HepG2 (cell line): ENCODE data around the gene RPTOR. TPM values are rescaled to one million over a fixed set of nuclear protein-coding genes. Genes with fewer than 3 reads are reported as not detected.

Experiments used
- ATAC-seq: fragments of 200-7000 bp; cut with Tn5 transposase; 3 replicates; pipeline ENCODE4 v1.9.1; 2020; ENCODE audit warnings: mild to moderate bottlenecking, moderate library complexity
- BruUV-seq: library from RNA; stranded (reverse); fragments of 400-500 nt; replicated peaks from 2 replicates; lab custom pipeline; 2021; lab: Mats Ljungman, UMichigan
- CTCF ChIA-PET: fragments of 300-600 bp; formaldehyde crosslinking; extraction: SDS; loops from one replicate; lab custom pipeline; 2021; ENCODE audit warnings: low total read pairs, inconsistent platforms, low intra/inter-chr PET ratio; lab: Yijun Ruan, JAX
- POLR2A ChIA-PET: fragments of 350-600 bp; sonication (Branson Sonifier 250); formaldehyde crosslinking; loops from one replicate; lab custom pipeline; 2020; ENCODE audit warnings: antibody characterized with exemption, inconsistent platforms; lab: Yijun Ruan, JAX
- DNase-seq: peaks from one replicate; pipeline ENCODE4 v3.0.0-alpha.2; 2015; ENCODE audit warnings: low spot score
- FAIRE-seq: peaks from 3 replicates; lab custom pipeline; 2011; peaks lifted over from hg19 to GRCh38; lab: Jason Lieb, UNC
- H2AFZ ChIP-seq: one replicate; pipeline ENCODE4 v1.6.1; 2011; ENCODE audit warnings: low read length, inconsistent platforms
- H3K27ac ChIP-seq: fragments of 300-600 bp; 3 replicates; pipeline ENCODE4 v1.8.0; 2011; ENCODE audit warnings: mixed run types, mild to moderate bottlenecking, mixed read lengths, low read length, inconsistent platforms; ENCODE audit not compliant: insufficient read depth; ENCODE audit errors: extremely low read length
- H3K27me3 ChIP-seq, 2 experiments: fragments of 200-600 bp in 1 of 2; 2 replicates in 1 of 2; 3 replicates in 1 of 2; pipeline versions ENCODE4 v1.6.0 to v1.8.0; 2011; ENCODE audit warnings: low read length in 2 of 2, mild to moderate bottlenecking in 2 of 2, moderate library complexity in 2 of 2, inconsistent platforms in 1 of 2; ENCODE audit not compliant: insufficient read depth in 2 of 2, control insufficient read depth in 1 of 2
- H3K36me3 ChIP-seq, 2 experiments: fragments of 200-600 bp in 1 of 2; replicated peaks in 1 of 2; 2 replicates in 1 of 2; 3 replicates in 1 of 2; pipeline versions ENCODE4 v1.5.1 to v1.8.0; 2011; ENCODE audit warnings: low read length in 2 of 2, inconsistent platforms in 1 of 2; ENCODE audit not compliant: insufficient read depth in 2 of 2, control insufficient read depth in 1 of 2
- H3K4me1 ChIP-seq: 2 replicates; pipeline ENCODE4 v1.5.1; 2012; ENCODE audit warnings: low read length, inconsistent platforms; ENCODE audit not compliant: insufficient read depth
- H3K4me2 ChIP-seq: 2 replicates; pipeline ENCODE4 v1.6.0; 2011; ENCODE audit warnings: low read depth, low read length, inconsistent platforms
- H3K4me3 ChIP-seq, 3 experiments: fragments of 200-600 bp in 1 of 3; sonication (generic), shearing (Covaris generic) in 1 of 3; replicated peaks in 1 of 3; 2 replicates each; pipeline ENCODE4 v1.5.1; 2011 to 2016; ENCODE audit warnings: low read length in 3 of 3, inconsistent platforms in 2 of 3, low read depth in 2 of 3, mild to moderate bottlenecking in 2 of 3, control low read depth in 1 of 3, mixed read lengths in 1 of 3; ENCODE audit not compliant: insufficient read depth in 1 of 3
- H3K79me2 ChIP-seq: one replicate; pipeline ENCODE4 v1.6.1; 2011; ENCODE audit warnings: low read length, inconsistent platforms; ENCODE audit not compliant: insufficient read depth
- H3K9ac ChIP-seq: 2 replicates; pipeline ENCODE4 v1.6.0; 2011; ENCODE audit warnings: mild to moderate bottlenecking, low read depth, low read length, inconsistent platforms; ENCODE audit not compliant: insufficient read depth
- H3K9me3 ChIP-seq: 2 replicates; pipeline ENCODE4 v1.5.1; 2012; ENCODE audit warnings: mild to moderate bottlenecking, low read length
- H4K20me1 ChIP-seq: 2 replicates; pipeline ENCODE4 v1.6.0; 2011; ENCODE audit warnings: inconsistent platforms, mild to moderate bottlenecking, low read length, moderate library complexity; ENCODE audit not compliant: insufficient read depth
- ATM ChIP-seq: fragments of 450-650 bp; IDR thresholded peaks from 2 replicates; pipeline ENCODE4 v1.7.1; 2017; ENCODE audit warnings: mild to moderate bottlenecking, borderline replicate concordance
- ELF1 ChIP-seq: sonication (generic); formaldehyde crosslinking; IDR thresholded peaks from 2 replicates; pipeline ENCODE4 v1.4.0; 2020; ENCODE audit warnings: missing genetic modification reagents
- HNRNPK ChIP-seq: fragments of 200-400 bp; formaldehyde crosslinking; IDR thresholded peaks from 2 replicates; pipeline ENCODE4 v1.6.1; 2018; ENCODE audit warnings: low read length, low read depth, moderate library complexity, mild to moderate bottlenecking; ENCODE audit not compliant: poor library complexity, severe bottlenecking
- MAX ChIP-seq: IDR thresholded peaks from 2 replicates; pipeline ENCODE4 v1.6.1; 2012; ENCODE audit warnings: inconsistent platforms
- MLLT10 ChIP-seq: sonication (generic); formaldehyde crosslinking; IDR thresholded peaks from 2 replicates; pipeline ENCODE4 v1.4.0; 2020; ENCODE audit warnings: missing genetic modification reagents
- MNT ChIP-seq: fragments of 450-650 bp; IDR thresholded peaks from 2 replicates; pipeline ENCODE4 v1.6.1; 2016
- PHF21A ChIP-seq: sonication (generic); formaldehyde crosslinking; IDR thresholded peaks from 2 replicates; pipeline ENCODE4 v1.5.0; 2020; ENCODE audit warnings: mild to moderate bottlenecking, missing genetic modification reagents
- RORA ChIP-seq: sonication (generic); formaldehyde crosslinking; IDR thresholded peaks from 2 replicates; pipeline ENCODE4 v1.5.0; 2020; ENCODE audit warnings: mild to moderate bottlenecking, missing genetic modification reagents, moderate library complexity
- STAG1 ChIP-seq: sonication (generic); formaldehyde crosslinking; IDR thresholded peaks from 2 replicates; pipeline ENCODE4 v1.4.0; 2020; ENCODE audit warnings: missing genetic modification reagents
- THYN1 ChIP-seq: sonication (generic); formaldehyde crosslinking; IDR thresholded peaks from 2 replicates; pipeline ENCODE4 v1.8.1; 2023; ENCODE audit warnings: low read depth, mild to moderate bottlenecking, moderate library complexity, missing genetic modification reagents, borderline replicate concordance
- XRCC5 ChIP-seq: fragments of 200-400 bp; formaldehyde crosslinking; optimal IDR thresholded peaks from 2 replicates; pipeline ENCODE3; 2017; ENCODE audit warnings: mild to moderate bottlenecking, low read length
- ZMAT3 ChIP-seq: sonication (generic); formaldehyde crosslinking; conservative IDR thresholded peaks from 2 replicates; pipeline ENCODE4 v1.7.0; 2021; ENCODE audit warnings: missing genetic modification reagents
- ZNF333 ChIP-seq: sonication (generic); formaldehyde crosslinking; IDR thresholded peaks from 2 replicates; pipeline ENCODE4 v1.4.0; 2020; ENCODE audit warnings: mild to moderate bottlenecking, missing genetic modification reagents, borderline replicate concordance
- ZNF546 ChIP-seq: sonication (generic); formaldehyde crosslinking; conservative IDR thresholded peaks from 2 replicates; pipeline ENCODE4 v1.8.1; 2023; ENCODE audit warnings: mild to moderate bottlenecking, missing genetic modification reagents
- ZNF75D ChIP-seq: sonication (generic); formaldehyde crosslinking; IDR thresholded peaks from 2 replicates; pipeline ENCODE4 v1.8.1; 2023; ENCODE audit warnings: missing genetic modification reagents, mild to moderate bottlenecking, borderline replicate concordance
- ZNF790 ChIP-seq: sonication (generic); formaldehyde crosslinking; IDR thresholded peaks from 2 replicates; pipeline ENCODE4 v1.8.0; 2022; ENCODE audit warnings: missing genetic modification reagents, mild to moderate bottlenecking, borderline replicate concordance
- WGBS: methylation state at CpG from one replicate; pipeline ENCODE4 v1.1.6; 2017; ENCODE audit warnings: low lambda C conversion rate; 5-methylcytosine and 5-hydroxymethylcytosine counted together
- in situ Hi-C: cut with HindIII; loops from 2 replicates; pipeline ENCODE4 v1.10.0; 2017; ENCODE audit warnings: low pct_unique_long_range_greater_than_20kb; ENCODE audit not compliant: extremely low pct_ligation_motif_present
- intact Hi-C: fragments of 100-400 bp; cut with micrococcal nuclease; formaldehyde crosslinking; loops from one replicate; pipeline ENCODE4 v1.10.0; 2022; ENCODE audit not compliant: unreplicated experiment
- polyA plus RNA-seq, 8 experiments: library from polyadenylated mRNA; depleted of rRNA in 3 of 8; stranded (reverse) in 7 of 8; unstranded in 1 of 8; fragments of >200 nt; fragmentation: Illumina TruSeq in 4 of 8; extraction: Trizol in 4 of 8; gene quantifications; 2 replicates each; pipeline versions ENCODE4 v1.2.1 to v1.2.3, GENCODE V29; 2011 to 2016; ENCODE audit warnings: low read depth in 4 of 8, missing spikeins in 1 of 8, mixed read lengths in 1 of 8; ENCODE audit not compliant: insufficient read depth in 1 of 8
- total RNA-seq, 5 experiments: library from RNA; depleted of rRNA; stranded (reverse); fragments of >200 nt; fragmentation: Illumina TruSeq; extraction: Trizol; gene quantifications; 2 replicates each; pipeline ENCODE4 v1.2.3, GENCODE V29; 2016; ENCODE audit warnings: low read depth in 1 of 5
- TF ChIP-seq, protein P1 (sequence below): sonication (generic); formaldehyde crosslinking; IDR thresholded peaks from 2 replicates; pipeline ENCODE4 v1.8.1; 2023; ENCODE audit warnings: mild to moderate bottlenecking, missing genetic modification reagents
- TF ChIP-seq, protein P2 (sequence below): sonication (generic); formaldehyde crosslinking; IDR thresholded peaks from 2 replicates; pipeline ENCODE4 v1.5.0; 2020; ENCODE audit warnings: mild to moderate bottlenecking, missing genetic modification reagents

The RPTOR gene
- total and polyA plus RNA-seq, 2 of the 13 experiments (the other 11 are each of a cell fraction or from before 2014, with no cell fraction given), result 6.6 to 25.3 TPM

GRCh38 chr17:80981062-80981902 is 436.6 kb downstream of the RPTOR start:
- peaks cover 21% of the 10 kb centered on the region for H3K4me1 ChIP-seq
- no peak overlapping the region for H3K27ac ChIP-seq
- no peaks in the 10 kb centered on the region for H3K36me3 ChIP-seq
- in situ Hi-C loops, result loop anchor here (5.0 kb wide), 1 partner anchor 554 kb away; no protein-coding TSS in a partner anchor
- ChIA-PET POLR2A (no interaction called here), CTCF (interaction anchor here (1.4 to 2.0 kb wide), 3 partner anchors 115 to 554 kb away, joined by 4 to 13 read pairs (median 8); no protein-coding TSS in a partner anchor)
- no peaks in the 10 kb centered on the region for H3K79me2 ChIP-seq
- ATAC-seq (peak; percentile 62), FAIRE-seq (no peak), DNase-seq (no peak)
- H3K27me3 ChIP-seq, result peaks cover 8 to 46% of the 10 kb centered on the region in 2 experiments; a peak in 4 of 5 replicates
- no peak overlapping the region for H3K9ac ChIP-seq
- H3K4me2 ChIP-seq, result peak overlapping the region; percentile 52
- no peaks in the 10 kb centered on the region for H3K9me3 ChIP-seq
- BruUV-seq, result no TSS peak
- no peak overlapping the region for H2AFZ ChIP-seq
- H4K20me1 ChIP-seq, result no peaks in the 10 kb centered on the region
- intact Hi-C loops, result no loop called here
- peak overlapping the region in 2 of 3 experiments; percentile 22 to 56; a peak in 2 of 6 replicates for H3K4me3 ChIP-seq
- 13% methylated on average over 42 of the region's 65 CpGs for WGBS
- peak; percentile 44 for TF ChIP-seq HNRNPK
- no peak for TF ChIP-seq MNT
- no peak for TF ChIP-seq ELF1 (CRISPR knock-in tag)
- TF ChIP-seq PHF21A (CRISPR knock-in tag), result no peak
- TF ChIP-seq ZNF790, result no peak
- TF ChIP-seq, protein P1, sequence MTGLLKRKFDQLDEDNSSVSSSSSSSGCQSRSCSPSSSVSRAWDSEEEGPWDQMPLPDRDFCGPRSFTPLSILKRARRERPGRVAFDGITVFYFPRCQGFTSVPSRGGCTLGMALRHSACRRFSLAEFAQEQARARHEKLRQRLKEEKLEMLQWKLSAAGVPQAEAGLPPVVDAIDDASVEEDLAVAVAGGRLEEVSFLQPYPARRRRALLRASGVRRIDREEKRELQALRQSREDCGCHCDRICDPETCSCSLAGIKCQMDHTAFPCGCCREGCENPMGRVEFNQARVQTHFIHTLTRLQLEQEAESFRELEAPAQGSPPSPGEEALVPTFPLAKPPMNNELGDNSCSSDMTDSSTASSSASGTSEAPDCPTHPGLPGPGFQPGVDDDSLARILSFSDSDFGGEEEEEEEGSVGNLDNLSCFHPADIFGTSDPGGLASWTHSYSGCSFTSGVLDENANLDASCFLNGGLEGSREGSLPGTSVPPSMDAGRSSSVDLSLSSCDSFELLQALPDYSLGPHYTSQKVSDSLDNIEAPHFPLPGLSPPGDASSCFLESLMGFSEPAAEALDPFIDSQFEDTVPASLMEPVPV (CRISPR knock-in tag), result no peak
- no peak for TF ChIP-seq MAX
- TF ChIP-seq ZNF333 (CRISPR knock-in tag), result no peak
- TF ChIP-seq RORA (CRISPR knock-in tag), result no peak
- 0 out of 2 replicates have a peak, but pooled peaks have one; percentile 26 for TF ChIP-seq ZNF546 (CRISPR knock-in tag)
- peak; percentile 28 for TF ChIP-seq XRCC5
- TF ChIP-seq ZNF75D (CRISPR knock-in tag), result no peak
- TF ChIP-seq ATM, result no peak
- no peak for TF ChIP-seq MLLT10 (CRISPR knock-in tag)
- TF ChIP-seq, protein P2, sequence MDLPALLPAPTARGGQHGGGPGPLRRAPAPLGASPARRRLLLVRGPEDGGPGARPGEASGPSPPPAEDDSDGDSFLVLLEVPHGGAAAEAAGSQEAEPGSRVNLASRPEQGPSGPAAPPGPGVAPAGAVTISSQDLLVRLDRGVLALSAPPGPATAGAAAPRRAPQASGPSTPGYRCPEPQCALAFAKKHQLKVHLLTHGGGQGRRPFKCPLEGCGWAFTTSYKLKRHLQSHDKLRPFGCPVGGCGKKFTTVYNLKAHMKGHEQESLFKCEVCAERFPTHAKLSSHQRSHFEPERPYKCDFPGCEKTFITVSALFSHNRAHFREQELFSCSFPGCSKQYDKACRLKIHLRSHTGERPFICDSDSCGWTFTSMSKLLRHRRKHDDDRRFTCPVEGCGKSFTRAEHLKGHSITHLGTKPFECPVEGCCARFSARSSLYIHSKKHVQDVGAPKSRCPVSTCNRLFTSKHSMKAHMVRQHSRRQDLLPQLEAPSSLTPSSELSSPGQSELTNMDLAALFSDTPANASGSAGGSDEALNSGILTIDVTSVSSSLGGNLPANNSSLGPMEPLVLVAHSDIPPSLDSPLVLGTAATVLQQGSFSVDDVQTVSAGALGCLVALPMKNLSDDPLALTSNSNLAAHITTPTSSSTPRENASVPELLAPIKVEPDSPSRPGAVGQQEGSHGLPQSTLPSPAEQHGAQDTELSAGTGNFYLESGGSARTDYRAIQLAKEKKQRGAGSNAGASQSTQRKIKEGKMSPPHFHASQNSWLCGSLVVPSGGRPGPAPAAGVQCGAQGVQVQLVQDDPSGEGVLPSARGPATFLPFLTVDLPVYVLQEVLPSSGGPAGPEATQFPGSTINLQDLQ (CRISPR knock-in tag), result no peak
- no peak for TF ChIP-seq THYN1
- TF ChIP-seq ZMAT3 (CRISPR knock-in tag), result no peak
- peak; percentile 88 for TF ChIP-seq STAG1 (CRISPR knock-in tag)
